Gastrocnemius medialis (tissue), 4 donors: ENCODE measurements around the gene PWWP2B.

Experiments
- POLR2A ChIP-seq, 2 donors: fragments of 450-650 bp; IDR thresholded peaks; one replicate each; pipeline ENCODE4 v1.6.1; 2017; ENCODE audit warnings: antibody characterized with exemption in 2 of 2, mild to moderate bottlenecking in 2 of 2, moderate library complexity in 2 of 2
- TF ChIP-seq, protein P1 (sequence below), 5 experiments: fragments of 450-650 bp in 3 of 5; fragments of 200-600 bp in 2 of 5; sonication (generic) in 2 of 5; IDR thresholded peaks in 4 of 5; conservative IDR thresholded peaks in 1 of 5; 1 replicate in 4 of 5; 2 replicates in 1 of 5; pipeline ENCODE4 v1.5.1; 2016 to 2019; ENCODE audit warnings: antibody characterized with exemption in 5 of 5, mild to moderate bottlenecking in 3 of 5, moderate library complexity in 3 of 5

DNA sequence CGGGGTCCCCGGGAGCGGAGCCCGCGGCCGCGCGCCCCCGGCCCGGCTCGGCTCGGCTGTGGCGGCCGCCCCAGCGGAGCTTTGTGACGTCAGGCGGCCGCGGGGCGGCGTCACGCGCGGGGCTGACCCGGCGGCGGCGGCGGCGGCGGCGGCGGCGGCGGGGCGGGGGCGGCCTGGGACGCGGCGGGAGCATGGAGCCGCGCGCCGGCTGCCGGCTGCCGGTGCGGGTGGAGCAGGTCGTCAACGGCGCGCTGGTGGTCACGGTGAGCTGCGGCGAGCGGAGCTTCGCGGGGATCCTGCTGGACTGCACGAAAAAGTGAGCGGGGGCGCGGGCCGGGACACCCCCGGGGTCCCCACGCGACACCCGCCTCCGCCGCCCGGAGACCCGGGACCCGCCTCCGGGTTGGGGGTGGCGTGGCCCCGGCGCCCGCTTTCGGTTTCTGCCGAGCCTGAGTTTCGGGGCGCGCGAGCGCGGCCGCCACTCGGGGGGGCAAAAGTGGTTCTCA is at the start of gene PWWP2B:
- TF ChIP-seq, protein P1, sequence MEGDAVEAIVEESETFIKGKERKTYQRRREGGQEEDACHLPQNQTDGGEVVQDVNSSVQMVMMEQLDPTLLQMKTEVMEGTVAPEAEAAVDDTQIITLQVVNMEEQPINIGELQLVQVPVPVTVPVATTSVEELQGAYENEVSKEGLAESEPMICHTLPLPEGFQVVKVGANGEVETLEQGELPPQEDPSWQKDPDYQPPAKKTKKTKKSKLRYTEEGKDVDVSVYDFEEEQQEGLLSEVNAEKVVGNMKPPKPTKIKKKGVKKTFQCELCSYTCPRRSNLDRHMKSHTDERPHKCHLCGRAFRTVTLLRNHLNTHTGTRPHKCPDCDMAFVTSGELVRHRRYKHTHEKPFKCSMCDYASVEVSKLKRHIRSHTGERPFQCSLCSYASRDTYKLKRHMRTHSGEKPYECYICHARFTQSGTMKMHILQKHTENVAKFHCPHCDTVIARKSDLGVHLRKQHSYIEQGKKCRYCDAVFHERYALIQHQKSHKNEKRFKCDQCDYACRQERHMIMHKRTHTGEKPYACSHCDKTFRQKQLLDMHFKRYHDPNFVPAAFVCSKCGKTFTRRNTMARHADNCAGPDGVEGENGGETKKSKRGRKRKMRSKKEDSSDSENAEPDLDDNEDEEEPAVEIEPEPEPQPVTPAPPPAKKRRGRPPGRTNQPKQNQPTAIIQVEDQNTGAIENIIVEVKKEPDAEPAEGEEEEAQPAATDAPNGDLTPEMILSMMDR (IDR thresholded peaks at IDR 0.05 in 4 of 5, conservative IDR thresholded peaks at IDR 0.05 in 1 of 5), result no peak
- peak; percentile 66 to 75 for TF ChIP-seq POLR2A (IDR thresholded peaks at IDR 0.05)
